Ovary (tissue), 9 donors: ENCODE data around the gene DHX57. TPM values are rescaled to one million over a fixed set of nuclear protein-coding genes. Genes with fewer than 3 reads are reported as not detected.
"Not testable (repeated sequence)": the region's sequence is repeated elsewhere in the genome, so short reads cannot be mapped to it uniquely, and the experiment has no call there.

Experiments used
- DNase-seq, 5 donors: peaks; one replicate each; pipeline ENCODE4 v3.0.0-alpha.2; 2019 to 2020
- H3K27ac ChIP-seq, 2 donors: fragments of 200-600 bp; one replicate each; pipeline versions ENCODE4 v1.5.1 to v1.8.0; 2019 to 2022
- H3K27me3 ChIP-seq: fragments of 200-600 bp; one replicate; pipeline ENCODE4 v1.8.0; 2022
- H3K36me3 ChIP-seq: fragments of 200-600 bp; sonication (generic); one replicate; pipeline ENCODE4 v1.5.1; 2019
- H3K4me1 ChIP-seq: one replicate; pipeline ENCODE4 v1.8.1; 2013; ENCODE audit warnings: mild to moderate bottlenecking, moderate library complexity; ENCODE audit not compliant: insufficient read depth
- H3K4me3 ChIP-seq: fragments of 200-600 bp; sonication (generic); one replicate; pipeline ENCODE4 v1.5.1; 2017
- H3K9me3 ChIP-seq, 2 donors: fragments of 200-600 bp in 1 of 2; sonication (generic) in 1 of 2; one replicate each; pipeline versions ENCODE4 v1.5.1 to v1.8.1; 2013 to 2019; ENCODE audit warnings: mild to moderate bottlenecking in 1 of 2, moderate library complexity in 1 of 2
- CTCF ChIP-seq, 3 donors: fragments of 450-650 bp in 2 of 3; fragments of 200-600 bp in 1 of 3; IDR thresholded peaks; one replicate each; pipeline versions ENCODE4 v1.5.1 to v1.8.0; 2016 to 2022; ENCODE audit warnings: antibody characterized with exemption in 3 of 3, mild to moderate bottlenecking in 1 of 3
- EP300 ChIP-seq: sonication (generic); formaldehyde crosslinking; IDR thresholded peaks from one replicate; pipeline ENCODE4 v1.6.1; 2017; ENCODE audit warnings: antibody characterized with exemption
- POLR2A ChIP-seq: fragments of 450-650 bp; IDR thresholded peaks from one replicate; pipeline ENCODE4 v1.6.1; 2017; ENCODE audit warnings: antibody characterized with exemption, mild to moderate bottlenecking, moderate library complexity
- WGBS, 3 donors: extraction: QIAGEN DNeasy Blood & Tissue Kit in 1 of 3; methylation state at CpG; one replicate each; pipeline versions ENCODE4 v1.1.5 to v1.1.7; 2013 to 2017; 5-methylcytosine and 5-hydroxymethylcytosine counted together
- intact Hi-C, 4 donors: fragments of 100-400 bp; cut with DNase I; formaldehyde crosslinking; loops; one replicate each; pipeline versions ENCODE4 v1.11.0 to v1.15.1; 2022 to 2023
- polyA plus RNA-seq, 2 donors: library from polyadenylated mRNA; stranded (reverse); fragments of 200-250 nt in 1 of 2; fragments of 350-450 nt in 1 of 2; fragmentation: Illumina TruSeq in 1 of 2; extraction: RNeasy Lipid Tissue Mini Kit (QIAGEN cat#74804) in 1 of 2; gene quantifications; one replicate each; pipeline ENCODE4 v1.2.3, GENCODE V29; 2013 to 2014
- total RNA-seq, 7 donors: library from RNA; depleted of rRNA in 2 of 7; stranded (reverse); fragments of >200 nt in 2 of 7; fragmentation: NEBNext Ultra II Directional in 3 of 7; extraction: Animal tissue kit (Norgen Biotek cat#: 25700) in 3 of 7; gene quantifications; one replicate each; pipeline versions ENCODE4 v1.1.0 to v1.2.4, GENCODE V29; 2016 to 2023
- donor health status: DM: no; HTN: no; CAD: no; lungs with moderate emphysema.
- donor health status: DM: no; HTN: no; CAD: no.
- donor health status: Bipolar disorder and iron deficiency.
- donor health status: DM: yes; HTN: yes; CAD: no.
- donor health status: DM: no; HTN: no; CAD: no.
- donor health status: DM: yes; HTN: yes; CAD: no.

DHX57 gene
- total and polyA plus RNA-seq, 9 donors, result 8.7 to 24.4 (median 16.5) TPM

GRCh38 chr2:38794235-38794946 is 81.3 kb downstream of the DHX57 start:
- Histone ChIP-seq H3K36me3 (no peaks in the 10 kb centered on the region), H3K4me3 (no peak overlapping the region), H3K27ac (no peak overlapping the region), H3K27me3 (no peaks in the 10 kb centered on the region), H3K9me3 (no peaks in the 10 kb centered on the region), H3K4me1 (no peaks in the 10 kb centered on the region)
- TF ChIP-seq EP300 (no peak), CTCF (IDR thresholded peaks at IDR 0.05) (no peak), POLR2A (no peak)
- no peak for DNase-seq
- WGBS, 3 donors, result 79 to 85% (median 82%) methylated on average over 7 of the region's 7 CpGs
- intact Hi-C loops, result no loop called here

- DNase-seq, result no peak
- H3K4me1 ChIP-seq, result no peaks in the 10 kb centered on the region
- H3K27me3 ChIP-seq, result no peaks in the 10 kb centered on the region
- intact Hi-C loops, result no loop called here
- no peak overlapping the region for H3K27ac ChIP-seq
- no peaks in the 10 kb centered on the region for H3K36me3 ChIP-seq
- H3K4me3 ChIP-seq, result no peak overlapping the region
- TF ChIP-seq POLR2A, result no peak
- no peak for TF ChIP-seq CTCF (IDR thresholded peaks at IDR 0.05)
- no peak for TF ChIP-seq EP300
- WGBS, 3 donors, result 82 to 91% (median 88%) methylated on average over 5 of the region's 5 CpGs
- no peaks in the 10 kb centered on the region for H3K9me3 ChIP-seq
Observed at GRCh38 chr2:38793511-38793910, 82.2 kb downstream of the DHX57 start.

DNA sequence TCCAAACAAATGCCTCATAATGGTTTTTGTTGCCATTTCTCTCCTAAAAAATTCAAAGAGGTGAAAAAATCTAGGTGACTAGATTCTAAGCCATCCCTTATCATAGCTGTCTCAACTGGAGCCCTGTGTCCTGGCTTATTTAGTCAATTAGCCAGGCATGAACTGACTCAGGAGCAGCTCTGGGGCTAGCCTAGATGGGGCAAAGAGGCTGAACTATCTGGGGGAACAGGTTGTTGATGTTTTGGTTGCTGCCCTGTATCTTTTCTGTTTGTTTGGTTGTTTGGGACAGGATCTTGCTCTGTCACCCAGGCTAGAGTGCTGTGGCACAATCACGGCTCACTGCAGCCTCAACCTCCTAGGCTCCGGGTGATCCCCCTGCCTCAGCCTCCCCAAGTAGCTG is 83.0 kb downstream of the DHX57 start:
- H3K4me1 ChIP-seq, result no peaks in the 10 kb centered on the region
- H3K36me3 ChIP-seq, result no peaks in the 10 kb centered on the region
- no peaks in the 10 kb centered on the region for H3K9me3 ChIP-seq
- no peak overlapping the region for H3K27ac ChIP-seq
- WGBS, 3 donors, result 45 to 47% (median 46%) methylated on average over 2 of the region's 2 CpGs
- no peaks in the 10 kb centered on the region for H3K27me3 ChIP-seq
- no peak for TF ChIP-seq CTCF (IDR thresholded peaks at IDR 0.05)
- TF ChIP-seq POLR2A, result no peak
- TF ChIP-seq EP300, result no peak
- intact Hi-C loops, result no loop called here
- no peak for DNase-seq
- no peak overlapping the region for H3K4me3 ChIP-seq

DNA sequence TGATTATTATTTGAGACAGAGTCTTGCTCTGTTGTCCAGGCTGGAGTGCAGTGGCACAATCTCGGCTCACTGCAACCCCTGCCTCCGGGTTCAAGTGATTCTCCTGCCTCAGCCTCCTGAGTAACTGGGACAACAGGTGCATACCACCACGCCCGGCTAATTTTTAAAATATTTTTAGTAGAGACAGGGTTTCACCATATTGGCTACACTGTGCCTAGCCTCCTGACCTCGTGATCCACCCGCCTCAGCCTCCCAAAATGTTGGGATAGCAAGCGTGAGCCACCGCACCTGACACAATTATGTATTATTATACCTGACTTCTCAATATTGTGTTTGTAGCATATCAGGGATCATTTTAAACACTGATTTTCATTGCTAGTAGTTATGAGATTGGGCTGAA is 83.4 kb downstream of the DHX57 start:
- intact Hi-C loops, H3K4me3 ChIP-seq, H3K9me3 ChIP-seq, H3K27me3 ChIP-seq, DNase-seq, H3K36me3 ChIP-seq, H3K4me1 ChIP-seq, H3K27ac ChIP-seq: not testable (repeated sequence)
- 95% methylated on average over 8 of the region's 8 CpGs for WGBS, 3 donors

GRCh38 chr2:38791744-38792143 is 84.0 kb downstream of the DHX57 start:
- Histone ChIP-seq H3K4me1 (no peaks in the 10 kb centered on the region), H3K27me3 (no peaks in the 10 kb centered on the region), H3K27ac (no peak overlapping the region), H3K4me3 (no peak overlapping the region), H3K9me3 (no peaks in the 10 kb centered on the region), H3K36me3 (no peaks in the 10 kb centered on the region)
- no peak for TF ChIP-seq CTCF (IDR thresholded peaks at IDR 0.05)
- DNase-seq, result no peak
- intact Hi-C loops, result no loop called here
- WGBS, 3 donors, result 89 to 97% (median 95%) methylated on average over 1 of the region's 1 CpG
